HG03571 (cell line): Measurements from ENCODE around the gene NUP98.
"Not testable (repeated sequence)": the region's sequence is repeated elsewhere in the genome, so short reads cannot be mapped to it uniquely, and the experiment has no call there.

ENCODE experiments used
- ATAC-seq: cut with Tn5 transposase; IDR thresholded peaks from one replicate; pipeline ENCODE4 v1.9.1; 2021; ENCODE audit not compliant: unreplicated experiment

NUP98 gene

DNA sequence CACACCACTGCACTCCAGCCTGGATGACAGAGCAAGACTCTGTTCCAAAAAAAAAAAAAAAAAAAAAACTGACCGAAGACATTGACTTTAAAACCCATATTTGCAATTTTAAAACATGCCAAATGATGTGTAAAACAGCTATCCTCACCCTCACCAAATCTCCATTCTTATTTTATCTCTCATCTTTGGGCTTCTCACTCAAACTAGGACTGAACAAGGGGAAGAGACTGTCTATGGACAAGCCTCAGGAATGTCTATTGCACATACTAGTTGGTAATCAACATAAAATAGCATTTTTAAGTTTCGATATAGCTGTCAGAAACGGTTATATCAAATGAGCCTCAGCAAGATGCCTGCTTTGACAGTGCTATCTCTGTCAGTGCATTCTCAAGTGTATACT, 118.3 kb downstream of the NUP98 start:
- ATAC-seq = no peak

DNA sequence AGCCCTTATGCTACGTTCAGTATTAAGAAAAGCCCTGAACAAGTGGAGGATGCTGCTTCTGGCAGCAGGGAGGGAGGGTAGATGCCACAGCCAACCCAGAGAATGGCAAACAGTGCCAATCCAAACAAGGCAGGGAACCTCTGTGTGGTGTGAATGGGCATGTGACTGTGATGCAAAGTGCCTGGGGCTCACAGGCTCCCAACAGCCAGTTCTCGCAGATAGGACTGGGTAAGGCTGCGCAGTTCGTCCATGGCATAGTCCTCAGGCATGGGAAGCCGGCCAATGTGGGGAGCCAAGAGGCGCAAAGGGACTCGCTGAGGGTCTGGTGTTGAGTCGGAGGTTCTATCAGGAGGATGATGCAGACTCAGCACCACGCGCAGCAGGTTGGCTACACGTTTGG, 121.4 kb downstream of the NUP98 start:
- ATAC-seq = no peak

GRCh38 chr11:3674189-3674588, 123.2 kb downstream of the NUP98 start:
- no peak for ATAC-seq

DNA sequence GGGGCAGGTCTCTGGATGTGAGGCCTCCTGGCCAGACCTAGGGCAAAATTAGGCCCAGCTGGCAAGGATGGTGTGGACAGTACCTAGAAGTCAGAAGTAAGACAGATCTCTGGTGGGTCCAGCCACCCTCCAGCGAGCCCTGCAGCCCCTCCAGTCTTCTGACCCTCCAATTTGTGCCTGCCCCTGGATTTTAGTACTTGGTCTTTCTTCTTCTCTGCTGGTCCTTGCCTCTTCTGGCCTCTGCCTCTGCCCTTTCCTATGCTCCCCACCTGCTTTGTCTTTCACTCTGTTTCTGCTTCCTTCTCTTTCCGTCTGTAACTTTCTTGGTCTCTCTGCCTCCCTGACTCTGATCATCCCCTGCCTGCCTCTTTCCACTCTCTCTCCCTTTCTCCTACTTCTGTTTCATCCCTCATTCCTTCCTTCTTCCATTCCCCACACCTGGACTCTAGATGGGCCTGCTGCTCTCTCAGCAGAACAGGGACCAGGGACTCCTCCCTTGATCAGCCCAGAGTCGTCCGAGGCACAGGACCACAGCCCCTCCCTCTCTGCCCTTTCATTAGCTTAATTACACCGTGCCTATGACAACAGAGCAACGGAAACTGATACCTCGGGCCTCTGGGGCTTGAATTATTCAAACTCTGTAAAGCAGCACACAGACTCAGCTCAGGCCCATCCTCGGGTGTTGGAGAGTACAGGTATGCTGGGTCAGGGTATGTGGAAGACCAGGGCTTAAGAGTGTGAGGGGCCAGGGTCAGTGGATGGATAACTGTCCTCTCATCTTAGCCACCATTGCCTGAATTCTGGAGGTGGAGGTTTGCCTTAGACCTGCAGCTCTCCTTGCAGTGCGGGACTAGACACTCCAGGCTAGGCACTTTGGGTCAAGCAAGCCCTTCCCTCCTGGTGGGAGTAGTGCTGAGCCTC, 125.8 kb downstream of the NUP98 start, which contains the start of gene CHRNA10:
Gene CHRNA10, minus strand, starts transcription at position 51 of the 921 bp plus-strand sequence. CDS start 72 bp downstream, outside the sequence.
- ATAC-seq = no peak

GRCh38 chr11:3669742-3670183, 127.6 kb downstream of the NUP98 start:
- no peak for ATAC-seq

- no peak for ATAC-seq
Observed at GRCh38 chr11:3669128-3669527, 128.2 kb downstream of the NUP98 start.

GRCh38 chr11:3667149-3668035, 130.0 kb downstream of the NUP98 start:
- ATAC-seq = no peak

DNA sequence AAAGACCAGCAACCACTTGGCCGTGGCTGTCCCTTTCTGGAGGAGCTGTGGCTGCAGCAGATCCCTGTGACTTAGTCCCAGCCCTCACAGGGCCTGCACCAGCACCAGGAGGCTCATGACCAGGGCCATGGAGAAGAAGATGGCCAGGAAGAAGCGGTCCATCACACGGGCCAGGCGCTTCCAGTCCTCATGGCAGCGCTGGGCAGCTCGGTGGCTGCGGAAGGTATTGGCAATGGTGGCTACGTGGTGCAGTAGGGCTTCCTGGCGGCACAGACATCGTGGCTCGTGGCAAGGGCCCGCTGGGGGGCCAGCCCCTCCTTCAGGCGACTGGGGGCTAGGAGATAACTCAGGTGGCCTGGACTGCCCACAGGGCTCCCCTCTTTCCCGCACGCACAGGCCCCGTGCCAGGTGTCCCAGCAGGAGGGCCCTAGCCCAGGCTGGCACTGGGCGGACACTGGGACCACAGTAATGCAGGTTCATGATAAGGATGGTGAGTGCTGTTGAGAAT, 131.3 kb downstream of the NUP98 start:
- no peak for ATAC-seq

GRCh38 chr11:3665336-3666022, 131.9 kb downstream of the NUP98 start:
- no peak for ATAC-seq

- no peak for ATAC-seq
Observed at GRCh38 chr11:3664032-3664630, 133.2 kb downstream of the NUP98 start.

DNA sequence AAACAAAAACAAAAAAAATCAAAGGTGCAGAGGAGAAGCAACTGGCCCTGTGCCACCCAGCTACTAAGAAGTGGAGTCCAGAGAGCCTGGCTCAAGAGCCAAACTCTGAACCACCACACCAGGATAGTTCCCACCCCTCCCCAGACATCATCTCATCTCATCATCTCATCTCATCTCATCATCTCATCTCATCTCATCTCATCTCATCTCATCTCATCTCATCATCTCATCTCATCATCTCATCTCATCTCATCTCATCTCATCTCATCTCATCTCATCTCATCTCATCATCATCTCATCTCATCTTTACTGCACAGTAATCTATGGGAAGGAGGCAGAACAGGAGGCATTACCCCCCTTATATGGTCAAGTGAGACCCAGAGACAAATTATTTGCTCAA, 134.5 kb downstream of the NUP98 start:
- ATAC-seq = no peak

DNA sequence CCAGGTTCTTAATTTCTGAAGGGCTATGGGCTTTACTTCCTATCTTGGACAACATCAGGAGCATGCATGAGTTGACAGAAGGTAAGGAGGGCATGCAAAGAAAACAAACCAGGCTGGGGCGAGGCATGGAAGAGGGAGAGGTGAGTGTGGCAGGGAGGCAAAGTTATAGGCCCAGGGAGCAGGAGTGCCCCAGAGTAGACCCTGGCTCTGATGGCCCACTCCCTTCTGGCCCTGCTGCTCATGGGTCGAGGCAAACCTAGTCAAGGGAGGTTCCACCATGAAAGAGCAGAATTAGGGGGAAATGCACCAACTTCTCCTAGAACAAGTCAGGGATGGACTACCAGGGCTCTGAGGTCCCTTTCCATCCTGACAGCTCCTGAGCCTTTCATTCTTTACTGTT, 136.4 kb downstream of the NUP98 start:
- no peak for ATAC-seq

- ATAC-seq = no peak
Observed at GRCh38 chr11:3659595-3660515, 137.5 kb downstream of the NUP98 start.

GRCh38 chr11:3658252-3658651, 139.1 kb downstream of the NUP98 start:
- ATAC-seq = no peak

- ATAC-seq = not testable (repeated sequence)
Observed at GRCh38 chr11:3657331-3657730, 140.0 kb downstream of the NUP98 start.

DNA sequence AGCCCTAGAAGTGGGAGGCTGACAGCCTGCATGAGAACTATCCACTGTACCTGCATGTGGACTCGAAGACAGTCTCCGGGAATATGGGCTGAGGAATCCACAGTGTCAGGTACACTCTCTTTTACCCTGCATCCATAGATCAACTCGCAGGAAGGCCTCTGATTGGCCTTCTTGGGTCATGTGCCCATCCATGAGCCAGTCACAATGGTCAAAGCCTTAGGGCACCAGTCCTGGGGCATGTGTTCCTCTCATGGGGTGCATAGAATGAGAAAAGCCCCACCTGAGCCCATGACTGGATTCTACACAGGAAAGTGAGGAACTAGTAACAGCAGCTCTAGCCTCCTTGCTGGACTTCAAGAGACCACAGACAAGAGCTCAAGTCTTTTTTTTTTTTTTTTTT, 141.8 kb downstream of the NUP98 start:
- no peak for ATAC-seq

DNA sequence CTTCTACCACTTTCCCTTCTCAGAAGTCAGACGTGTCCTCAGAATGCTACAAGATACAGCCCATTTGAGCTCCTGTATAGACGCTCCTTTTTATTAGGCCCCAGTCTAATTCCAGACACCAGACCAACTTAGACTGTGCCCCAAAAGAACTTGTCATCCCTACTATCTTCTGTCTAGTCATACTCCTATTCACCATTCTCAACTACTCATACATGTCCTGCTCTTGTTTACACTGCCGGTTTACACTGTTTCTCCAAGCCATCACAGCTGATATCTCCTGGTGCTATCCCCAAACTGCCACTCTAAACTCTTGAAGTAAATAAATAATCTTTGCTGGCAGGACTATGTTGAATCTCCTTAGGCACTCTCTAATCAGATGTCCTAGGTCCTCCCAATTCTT, 144.8 kb downstream of the NUP98 start:
- not testable (repeated sequence) for ATAC-seq

DNA sequence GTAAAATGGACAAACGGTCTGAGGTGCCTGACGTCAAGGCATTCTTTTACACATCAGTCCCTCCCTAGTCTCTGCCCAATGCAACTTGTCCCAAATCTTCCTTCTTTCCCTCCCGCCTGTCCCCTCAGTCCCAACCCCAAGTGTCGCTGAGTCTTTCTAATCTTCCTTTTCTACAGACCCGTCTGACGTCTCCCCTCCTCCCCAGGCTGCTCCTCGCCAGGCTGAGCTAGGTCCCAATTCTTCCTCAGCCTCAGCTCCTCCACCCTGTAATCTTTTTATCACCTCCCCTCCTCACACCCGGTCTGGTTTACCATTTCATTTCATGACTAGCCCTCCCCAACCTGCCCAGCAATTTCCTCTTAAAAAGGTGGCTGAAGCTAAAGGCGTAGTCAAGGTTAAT, 148.0 kb downstream of the NUP98 start:
- not testable (repeated sequence) for ATAC-seq

GRCh38 chr11:3648843-3649242, 148.5 kb downstream of the NUP98 start:
- not testable (repeated sequence) for ATAC-seq
